NCI-H1436 treated with DMSO at 0.1 percent for 48 hours (cell line): ENCODE data around the gene PRC1.
"Not testable (repeated sequence)": the region's sequence is repeated elsewhere in the genome, so short reads cannot be mapped to it uniquely, and the experiment has no call there.

Experiments
- DNase-seq: peaks from one replicate; lab custom pipeline; 2025; lab: John Stamatoyannopoulos, UW

The PRC1 gene

GRCh38 chr15:90994417-90995311 lies at the start of gene PRC1:
Gene PRC1 (minus strand): TSS chr15:90994535. CDS start chr15:90994417, 118 bp downstream.
- DNase-seq: peak; percentile 92

- DNase-seq: no peak
Measured at GRCh38 chr15:91043202-91043874, 49.0 kb upstream of the PRC1 start.

GRCh38 chr15:91040856-91041255 lies 46.5 kb upstream of the PRC1 start:
- DNase-seq: no peak

- DNase-seq: no peak
Measured at GRCh38 chr15:91039996-91040395, 45.7 kb upstream of the PRC1 start.

GRCh38 chr15:91032919-91033803 lies 38.8 kb upstream of the PRC1 start:
- DNase-seq: peak; percentile 53

- DNase-seq: no peak
Measured at GRCh38 chr15:91031796-91032195, 37.5 kb upstream of the PRC1 start.

GRCh38 chr15:91027677-91028076 lies 33.3 kb upstream of the PRC1 start:
- no peak for DNase-seq

- no peak for DNase-seq
Measured at GRCh38 chr15:91023720-91024119, 29.4 kb upstream of the PRC1 start.

GRCh38 chr15:91022832-91023129 lies 28.4 kb upstream of the PRC1 start:
- DNase-seq: no peak

GRCh38 chr15:91022075-91022831 lies 27.9 kb upstream of the PRC1 start, which contains the start of gene VPS33B:
Gene VPS33B (minus strand): TSS chr15:91022594. CDS start chr15:91022249, 345 bp downstream.
- peak; percentile 47 for DNase-seq

GRCh38 chr15:91021516-91022074 lies 27.3 kb upstream of the PRC1 start:
- no peak for DNase-seq

GRCh38 chr15:91018158-91018557 lies 23.8 kb upstream of the PRC1 start:
- no peak for DNase-seq

- no peak for DNase-seq
Measured at GRCh38 chr15:91017716-91018115, 23.4 kb upstream of the PRC1 start.

- not testable (repeated sequence) for DNase-seq
Measured at GRCh38 chr15:91013701-91014100, 19.4 kb upstream of the PRC1 start.

- DNase-seq: no peak
Measured at GRCh38 chr15:91007266-91007665, 12.9 kb upstream of the PRC1 start.

GRCh38 chr15:91001209-91001608 lies 6.9 kb upstream of the PRC1 start:
- DNase-seq: no peak

GRCh38 chr15:90998737-90999136 lies 4.4 kb upstream of the PRC1 start:
- DNase-seq: no peak

GRCh38 chr15:90994059-90994416 lies 297 bp downstream of the PRC1 start:
- DNase-seq: no peak

GRCh38 chr15:90991587-90992285 lies 2.6 kb downstream of the PRC1 start:
- DNase-seq: no peak

- DNase-seq: no peak
Measured at GRCh38 chr15:90990446-90990845, 3.9 kb downstream of the PRC1 start.
